H54 (cell line): ENCODE data around the gene S100A10.

ENCODE experiments used
- DNase-seq: peaks from one replicate; pipeline ENCODE4 v3.0.0; 2011; ENCODE audit warnings: low spot score, mixed read lengths; ENCODE audit not compliant: insufficient read length
- FAIRE-seq: peaks from 3 replicates; lab custom pipeline; 2011; peaks lifted over from hg19 to GRCh38; lab: Jason Lieb, UNC
- POLR2A ChIP-seq: IDR thresholded peaks from 2 replicates; pipeline ENCODE4 v1.6.1; 2011; ENCODE audit warnings: low read depth, mild to moderate bottlenecking, low read length

Gene S100A10

DNA sequence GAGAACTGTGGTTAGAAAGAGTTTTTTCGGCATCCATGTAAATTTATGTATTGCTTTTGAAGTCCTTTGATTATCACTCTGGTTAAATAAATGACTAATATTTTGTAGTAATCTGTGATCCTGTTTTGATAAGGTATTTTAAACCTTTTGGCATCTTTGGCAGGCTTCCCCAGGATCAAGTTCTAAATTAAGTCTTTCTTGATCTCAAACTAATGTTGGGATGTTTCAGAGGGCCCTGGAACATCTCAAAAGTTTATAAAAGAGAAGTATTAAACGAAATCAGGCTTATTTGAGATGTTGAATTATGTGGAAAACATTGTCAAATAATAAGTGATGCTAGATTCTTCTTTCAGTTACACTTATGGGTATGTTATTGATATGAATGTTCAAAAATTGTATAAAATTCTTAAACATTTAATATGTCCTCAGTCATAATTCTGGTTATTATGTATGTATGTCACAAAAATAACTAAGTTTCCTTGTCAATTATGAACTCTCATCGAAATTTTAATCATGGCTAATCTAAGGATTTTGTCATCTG, 36.6 kb downstream of the S100A10 start:
- no peak for DNase-seq
- no peak for TF ChIP-seq POLR2A
- FAIRE-seq, result no peak

DNA sequence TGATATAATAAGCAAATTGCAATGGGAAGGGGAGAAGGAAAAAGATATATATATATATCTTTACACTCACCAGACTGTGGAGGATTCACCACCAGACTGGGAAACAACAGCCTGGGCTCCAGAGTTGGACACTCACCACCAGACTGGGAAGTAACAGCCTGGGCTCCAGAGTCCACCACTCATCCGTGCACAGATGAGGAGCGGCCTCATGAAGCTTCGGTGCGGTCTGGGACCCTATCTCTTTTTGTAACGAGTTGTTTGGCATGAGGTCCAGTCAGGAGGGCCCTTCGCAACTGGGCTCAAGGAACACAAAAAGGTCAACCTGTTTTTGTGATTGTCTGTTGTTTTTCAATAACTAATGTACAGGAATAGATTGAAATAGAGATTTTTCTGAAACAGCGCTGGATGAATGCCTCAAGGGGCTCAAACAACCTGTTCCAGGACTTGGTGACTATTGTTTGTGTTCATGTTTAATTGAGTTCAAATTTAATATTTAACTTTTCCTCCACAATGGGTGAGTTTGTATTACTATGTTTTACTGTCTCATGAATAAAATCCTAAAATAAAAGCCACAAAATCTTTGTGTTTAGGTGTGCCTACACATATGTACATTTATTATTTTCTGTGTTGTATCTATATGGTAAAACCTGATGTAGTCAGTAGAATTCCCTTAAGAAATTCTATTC, 40.1 kb downstream of the S100A10 start:
- FAIRE-seq (no peak), DNase-seq (no peak)
- TF ChIP-seq POLR2A, result no peak

DNA sequence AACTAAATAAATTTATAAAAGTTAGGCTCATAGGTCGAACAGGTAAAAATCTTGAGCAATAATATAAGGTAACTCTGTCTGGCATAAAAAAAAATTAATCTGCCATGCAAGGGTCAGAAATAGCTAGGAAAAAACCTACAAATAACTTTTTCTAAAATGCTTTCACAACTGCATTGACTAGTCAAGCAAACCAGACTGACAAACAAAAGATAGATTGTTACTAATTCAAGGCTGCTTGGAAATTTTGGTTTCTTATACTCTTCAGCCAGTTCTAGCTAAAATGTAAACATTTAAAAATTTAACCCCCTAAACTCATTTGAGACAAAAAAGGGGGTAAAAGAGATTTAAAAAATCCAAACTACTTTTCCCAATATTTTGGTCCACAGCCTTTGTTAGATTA, 40.8 kb downstream of the S100A10 start:
- FAIRE-seq (no peak), DNase-seq (no peak)
- no peak for TF ChIP-seq POLR2A

DNA sequence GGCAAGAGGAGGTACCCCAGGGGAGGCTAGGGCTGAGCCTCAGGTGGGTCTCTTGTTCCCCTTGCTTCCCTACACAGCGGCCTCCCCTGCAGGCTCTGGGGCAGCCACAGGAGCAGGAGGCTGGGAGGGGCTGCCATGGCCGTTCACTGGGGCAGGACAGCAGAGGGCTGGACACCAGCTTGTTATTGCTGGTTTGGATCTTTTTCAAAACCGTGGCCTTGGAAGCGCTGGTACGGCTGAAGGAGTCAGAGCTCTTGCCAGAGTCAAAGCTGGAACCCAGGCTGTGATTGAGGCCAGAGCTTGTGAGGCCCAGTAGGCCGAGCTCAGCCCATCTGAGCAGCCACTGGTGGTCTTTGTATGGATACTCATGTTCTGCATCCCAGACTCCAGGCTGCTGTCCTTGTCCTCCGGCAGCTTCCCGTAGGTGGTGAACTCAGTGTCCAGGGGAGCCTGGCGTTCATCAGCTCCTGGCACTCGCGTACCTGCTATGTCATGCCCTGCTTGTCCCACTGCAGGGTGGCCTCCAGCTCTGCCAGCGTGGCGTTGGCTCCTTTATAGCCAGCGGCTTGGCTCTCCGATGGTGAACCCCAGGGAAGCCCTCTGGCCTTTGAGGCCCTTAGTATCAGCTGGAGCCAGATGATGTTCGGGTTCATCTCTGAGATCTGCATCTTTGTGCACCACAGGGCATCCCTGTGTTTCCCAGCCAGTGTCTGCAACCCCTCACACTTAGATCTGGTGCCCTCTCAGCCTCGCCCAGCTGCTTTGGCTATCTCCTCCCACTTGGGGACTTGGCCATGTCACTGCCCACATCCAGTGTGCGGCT, 44.1 kb downstream of the S100A10 start:
- DNase-seq, result no peak
- no peak for FAIRE-seq
- no peak for TF ChIP-seq POLR2A

- no peak for TF ChIP-seq POLR2A
- DNase-seq (no peak), FAIRE-seq (no peak)
These were observed 45.2 kb downstream of the S100A10 start for GRCh38 chr1:151948506-151948905.

DNA sequence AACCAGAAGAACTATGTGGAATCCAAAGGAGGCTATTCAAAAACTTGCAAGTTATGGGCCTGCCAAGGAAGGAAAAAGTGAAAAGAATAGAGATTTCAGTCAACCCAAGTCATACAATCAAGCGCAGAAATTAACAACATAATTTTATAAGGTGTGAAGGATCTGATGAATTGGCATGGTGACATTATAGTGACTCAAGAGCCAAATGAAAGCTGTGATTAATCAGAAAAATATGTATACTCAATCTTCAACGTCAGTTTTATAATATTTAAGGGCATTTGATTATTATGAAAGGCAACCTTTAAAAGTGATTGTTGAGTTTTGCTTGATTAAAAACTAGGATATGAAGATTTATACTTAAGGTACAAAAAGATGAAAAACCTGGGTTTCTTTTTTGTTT, 46.5 kb downstream of the S100A10 start:
- no peak for FAIRE-seq
- TF ChIP-seq POLR2A, result no peak
- no peak for DNase-seq

GRCh38 chr1:151945725-151946722, 47.6 kb downstream of the S100A10 start:
- no peak for TF ChIP-seq POLR2A
- DNase-seq, result peak; percentile 67
- no peak for FAIRE-seq

DNA sequence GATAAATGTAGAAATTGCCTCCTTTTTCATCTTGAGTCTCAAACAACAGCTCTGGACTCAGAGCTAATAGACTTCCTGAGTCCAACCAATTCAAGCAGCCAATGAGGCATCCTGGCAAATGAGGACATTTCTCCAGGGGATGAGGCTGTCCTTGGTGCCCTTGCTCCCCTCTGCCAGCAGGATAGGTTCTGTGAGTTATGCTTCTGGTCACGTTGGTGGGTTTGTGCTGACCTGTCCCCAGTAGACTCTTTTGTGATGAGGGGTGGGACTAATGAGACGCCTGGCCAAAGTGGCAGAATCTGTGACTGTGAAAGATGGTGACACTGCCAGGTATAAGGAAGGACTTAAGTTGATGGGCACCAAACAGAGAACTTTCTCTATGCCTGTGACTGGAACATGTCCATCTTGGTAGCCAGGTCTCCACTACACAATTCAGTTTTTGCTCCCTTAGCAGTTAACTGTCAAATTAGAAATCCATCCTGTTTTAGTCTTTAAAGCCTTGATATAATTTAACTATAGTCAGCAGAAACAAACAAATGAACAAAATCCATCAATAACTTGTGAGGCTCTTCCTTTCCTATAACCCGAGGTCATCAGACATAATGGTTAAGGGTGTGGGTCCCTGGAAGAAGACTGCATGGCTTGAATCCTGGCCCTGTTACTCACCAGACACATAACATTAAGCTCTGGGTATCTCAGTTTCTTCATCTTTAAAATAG, 48.6 kb downstream of the S100A10 start:
- no peak for DNase-seq
- TF ChIP-seq POLR2A, result no peak
- no peak for FAIRE-seq

DNA sequence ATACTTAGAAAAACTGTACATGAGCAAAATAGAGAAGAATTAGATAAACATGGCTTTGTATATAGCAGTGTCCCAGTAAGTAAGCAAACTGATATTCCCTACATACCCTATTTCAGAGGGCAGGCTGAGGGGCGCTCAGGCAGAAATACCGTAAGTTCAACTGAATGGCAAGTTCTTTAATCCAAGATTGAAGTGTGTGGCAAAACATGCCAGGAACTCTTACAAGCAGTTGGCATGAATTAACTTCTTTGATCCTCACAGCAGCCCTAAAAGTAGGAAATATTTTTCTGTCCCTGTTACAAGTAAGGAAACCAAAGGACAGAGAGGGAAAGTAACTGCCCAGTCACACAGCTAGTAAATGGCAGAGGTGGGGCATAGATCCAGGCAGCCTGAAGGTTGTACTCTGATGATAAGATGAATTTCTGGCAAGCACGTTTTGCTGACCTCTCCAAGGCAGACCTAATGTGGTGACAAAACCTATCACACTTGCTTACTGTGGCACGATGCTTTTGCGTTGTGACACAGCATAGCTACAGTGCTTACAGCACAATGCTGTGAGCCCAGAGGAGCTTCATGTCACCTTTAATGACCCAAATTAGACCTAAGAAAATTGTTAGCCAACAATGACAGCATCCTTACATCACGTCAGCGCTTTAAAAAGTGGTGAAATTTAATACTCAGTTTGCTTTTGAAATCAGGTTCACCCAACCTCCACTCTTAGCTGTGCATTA, 49.4 kb downstream of the S100A10 start:
- DNase-seq (no peak), FAIRE-seq (no peak)
- no peak for TF ChIP-seq POLR2A

DNA sequence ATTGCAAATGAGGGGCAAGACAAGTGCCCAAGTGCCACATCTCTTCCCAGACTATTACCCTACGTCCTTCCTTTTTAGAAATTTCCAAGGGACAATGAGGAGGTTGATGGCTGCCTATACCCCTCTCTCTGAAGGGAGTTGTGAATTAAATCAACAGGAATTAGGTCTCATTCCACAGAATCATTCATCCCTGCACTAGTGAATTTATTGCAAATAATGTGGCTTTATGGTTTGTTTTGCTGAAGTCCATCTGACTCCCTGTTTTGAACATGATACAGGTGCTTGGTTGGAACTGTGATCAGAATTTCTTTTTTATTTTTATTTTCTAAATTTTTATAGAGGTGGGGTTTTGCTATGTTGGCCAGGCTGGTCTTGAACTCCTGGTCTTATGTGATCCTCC, 50.1 kb downstream of the S100A10 start:
- DNase-seq (no peak), FAIRE-seq (no peak)
- no peak for TF ChIP-seq POLR2A

GRCh38 chr1:151942882-151943281, 50.8 kb downstream of the S100A10 start:
- FAIRE-seq (no peak), DNase-seq (no peak)
- no peak for TF ChIP-seq POLR2A

GRCh38 chr1:151940541-151940940, 53.1 kb downstream of the S100A10 start:
- no peak for DNase-seq
- no peak for TF ChIP-seq POLR2A
- FAIRE-seq, result no peak

GRCh38 chr1:151939779-151940178, 53.9 kb downstream of the S100A10 start:
- no peak for DNase-seq
- no peak for FAIRE-seq
- TF ChIP-seq POLR2A, result no peak
